HG02571 (cell line): ENCODE data around the gene ERLIN1.
"Not testable (repeated sequence)": the region's sequence is repeated elsewhere in the genome, so short reads cannot be mapped to it uniquely, and the experiment has no call there.

Source experiments
- ATAC-seq: cut with Tn5 transposase; IDR thresholded peaks from one replicate; pipeline ENCODE4 v1.9.1; 2021; ENCODE audit warnings: mild to moderate bottlenecking, moderate library complexity; ENCODE audit not compliant: unreplicated experiment

Gene ERLIN1

GRCh38 chr10:100138921-100139496 lies 46.8 kb downstream of the ERLIN1 start:
- ATAC-seq: no peak

GRCh38 chr10:100135486-100135885 lies 50.3 kb downstream of the ERLIN1 start:
- no peak for ATAC-seq

- ATAC-seq: no peak
Observed at GRCh38 chr10:100133801-100134200, 52.0 kb downstream of the ERLIN1 start.

- no peak for ATAC-seq
Observed at GRCh38 chr10:100132427-100132826, 53.4 kb downstream of the ERLIN1 start.

DNA sequence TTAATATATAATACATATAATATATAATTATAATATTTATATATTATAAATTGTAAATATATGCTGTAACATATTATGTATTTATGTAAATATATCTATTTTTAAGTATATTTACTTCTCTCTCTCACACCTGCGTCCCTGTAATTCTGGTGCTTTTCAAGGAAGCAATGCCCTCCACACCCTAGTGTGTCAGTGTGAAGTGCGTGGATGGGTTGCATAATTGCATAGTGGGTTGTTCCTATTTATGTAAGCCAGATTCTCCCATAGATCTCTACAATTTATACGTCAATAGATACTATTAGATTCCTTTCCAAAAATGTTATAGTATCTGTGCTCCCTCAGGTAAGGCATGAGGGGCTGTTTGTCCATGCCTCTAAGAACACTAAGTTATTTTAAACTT lies 54.3 kb downstream of the ERLIN1 start:
- ATAC-seq: no peak

DNA sequence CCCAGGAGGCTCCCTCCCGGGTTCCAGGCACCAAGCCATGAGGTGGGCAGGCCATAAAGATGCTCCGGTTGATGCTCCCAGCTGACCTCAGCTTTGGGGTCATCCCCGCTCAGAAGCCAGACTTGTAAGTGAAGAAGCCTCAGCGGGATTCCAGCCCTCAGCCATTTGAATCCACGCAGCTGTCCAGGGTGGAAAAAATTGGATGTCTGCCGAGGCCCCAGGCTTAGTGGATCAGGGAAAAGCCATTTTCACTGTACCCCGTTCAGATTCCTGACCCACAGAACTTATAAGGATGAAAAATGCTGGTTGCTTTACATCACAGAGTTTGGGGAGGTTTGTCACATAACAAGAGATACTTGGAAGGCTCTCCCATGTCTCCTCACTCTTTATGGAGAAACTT lies 55.0 kb downstream of the ERLIN1 start:
- no peak for ATAC-seq

DNA sequence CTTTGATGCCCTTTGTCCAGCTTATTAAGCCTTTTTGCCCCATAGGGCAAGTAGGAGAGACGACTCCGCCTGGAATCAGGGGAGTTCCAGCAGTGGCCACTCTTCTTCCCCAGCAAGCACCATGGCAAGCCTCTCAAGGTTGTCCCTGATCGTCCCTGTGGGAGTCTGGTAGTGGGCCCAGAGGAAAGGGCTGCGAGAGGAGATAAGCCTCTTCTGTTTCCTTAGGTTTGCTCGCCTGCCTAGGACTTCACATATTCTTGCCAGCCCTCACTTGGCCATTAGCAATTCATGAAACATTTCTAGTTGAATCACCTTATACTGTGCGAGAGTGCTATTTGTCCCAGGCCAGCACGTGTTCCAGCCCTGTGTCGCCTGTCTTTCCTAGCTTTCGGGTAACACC lies 56.4 kb downstream of the ERLIN1 start:
- ATAC-seq: no peak

DNA sequence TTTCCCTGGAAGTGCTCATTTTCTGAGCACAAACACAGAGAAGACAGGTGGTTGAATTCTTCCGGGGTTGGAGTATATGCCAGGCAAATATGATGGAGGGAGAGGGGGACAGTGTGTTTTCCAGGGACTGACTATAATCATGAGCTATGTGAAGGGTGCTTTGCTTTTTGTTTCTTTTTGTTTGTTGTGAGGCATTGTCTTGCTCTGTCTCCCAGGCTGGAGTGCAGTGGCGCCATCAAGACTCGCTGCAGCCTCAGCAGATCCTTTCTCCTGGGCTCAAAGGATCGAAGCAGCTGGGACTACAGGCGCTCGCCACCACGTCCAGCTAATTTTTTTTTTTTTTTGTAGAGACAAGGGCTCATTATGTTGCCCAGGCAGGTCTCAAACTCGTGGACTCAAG lies 56.9 kb downstream of the ERLIN1 start:
- no peak for ATAC-seq

GRCh38 chr10:100125335-100125734 lies 60.5 kb downstream of the ERLIN1 start:
- ATAC-seq: not testable (repeated sequence)

DNA sequence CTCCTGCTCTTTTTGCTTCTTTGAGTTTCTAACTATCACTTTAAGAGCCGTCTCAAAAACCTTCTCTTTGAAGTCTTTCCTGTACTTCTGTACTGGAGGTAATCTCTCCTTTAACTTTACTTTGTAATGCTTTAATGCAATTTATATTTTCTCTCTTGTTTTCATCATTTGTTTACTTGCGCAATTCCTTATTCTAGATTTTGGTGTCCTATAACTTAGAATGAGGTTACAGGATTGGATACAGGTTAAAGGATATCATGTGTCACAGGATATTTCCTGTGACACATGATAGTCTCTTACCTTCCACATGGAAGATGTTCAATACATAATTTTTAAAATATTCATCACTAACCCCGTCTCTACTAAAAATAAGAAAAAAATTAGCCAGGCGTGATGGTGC lies 61.7 kb downstream of the ERLIN1 start:
- ATAC-seq: no peak

- no peak for ATAC-seq
Observed at GRCh38 chr10:100122780-100123179, 63.0 kb downstream of the ERLIN1 start.

- ATAC-seq: no peak
Observed at GRCh38 chr10:100120550-100120949, 65.3 kb downstream of the ERLIN1 start.

DNA sequence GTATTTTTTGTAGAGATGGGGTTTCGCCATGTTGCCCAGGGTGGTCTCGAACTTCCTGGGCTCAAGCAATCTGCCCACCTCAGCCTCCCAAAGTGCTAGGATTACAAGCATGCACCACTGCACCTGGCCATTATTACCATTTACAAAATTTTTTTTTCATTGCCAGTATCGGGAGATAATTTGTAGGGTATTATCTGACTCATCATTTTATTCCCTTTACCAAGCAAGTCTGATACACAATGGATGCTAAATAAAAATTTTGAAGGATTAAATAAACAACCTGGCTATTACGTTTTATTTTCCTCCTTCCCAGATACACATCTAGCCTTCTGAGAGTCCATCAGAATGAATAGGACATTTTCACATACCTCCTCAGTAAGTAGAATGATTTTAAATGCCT lies 66.1 kb downstream of the ERLIN1 start:
- ATAC-seq: no peak

DNA sequence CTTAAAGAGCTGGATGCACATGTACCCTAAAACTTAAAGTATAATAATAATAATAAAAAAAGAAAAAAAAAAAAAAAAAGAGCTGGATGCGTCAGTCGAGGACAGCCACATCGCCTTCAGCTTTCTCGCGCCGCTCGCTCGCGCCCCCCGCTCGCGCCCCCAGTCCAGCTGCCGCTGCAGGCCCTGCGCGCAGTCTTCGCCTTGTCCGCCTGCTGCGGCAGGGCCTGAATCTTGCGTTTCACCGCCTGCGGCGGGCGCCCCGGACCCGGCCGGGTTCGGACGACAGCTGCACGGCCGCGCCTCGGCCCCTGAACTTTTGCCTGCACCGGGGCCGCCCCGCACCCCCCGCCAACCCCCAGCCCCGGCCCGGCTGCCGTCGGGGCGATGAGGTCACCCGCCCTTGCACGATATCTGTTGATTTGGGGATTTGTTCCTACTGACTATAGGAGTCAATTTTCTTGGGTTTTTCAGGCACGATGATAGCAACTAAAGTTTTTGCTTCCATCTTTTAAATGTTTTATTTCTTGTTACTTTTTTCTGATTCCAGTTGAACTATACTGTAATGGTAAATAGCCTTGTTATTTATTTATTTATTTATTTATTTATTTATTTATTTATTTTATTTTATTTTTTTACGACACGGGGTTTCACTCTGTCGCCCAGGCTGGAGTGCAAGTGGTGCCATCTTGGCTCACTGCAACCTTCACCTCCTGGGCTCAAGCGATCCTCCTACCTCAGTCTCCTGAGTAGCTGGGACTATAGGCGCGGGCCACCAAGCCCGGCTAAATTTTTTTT lies 70.7 kb downstream of the ERLIN1 start:
- ATAC-seq: no peak

DNA sequence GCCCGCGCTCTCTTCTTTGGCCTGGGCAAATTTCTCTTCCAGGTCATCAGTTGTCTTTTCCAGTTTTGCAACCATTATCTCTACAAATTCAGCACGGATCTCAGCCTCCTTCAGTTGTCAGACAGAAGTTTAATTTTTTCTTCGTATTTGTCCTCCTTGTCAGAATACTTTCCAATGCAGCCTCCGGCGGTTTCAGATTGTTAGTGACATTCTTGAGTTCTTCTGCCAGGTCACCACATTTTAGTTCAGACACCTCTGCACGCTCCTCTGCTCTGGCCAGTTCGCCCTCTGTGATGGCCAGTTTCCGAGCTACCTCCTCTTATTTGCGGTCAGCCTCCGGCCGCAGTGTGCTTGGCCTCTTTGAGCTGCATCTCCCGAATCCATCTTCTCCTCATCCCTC lies 71.4 kb downstream of the ERLIN1 start:
- no peak for ATAC-seq

- ATAC-seq: no peak
Observed at GRCh38 chr10:100109670-100110069, 76.2 kb downstream of the ERLIN1 start.

DNA sequence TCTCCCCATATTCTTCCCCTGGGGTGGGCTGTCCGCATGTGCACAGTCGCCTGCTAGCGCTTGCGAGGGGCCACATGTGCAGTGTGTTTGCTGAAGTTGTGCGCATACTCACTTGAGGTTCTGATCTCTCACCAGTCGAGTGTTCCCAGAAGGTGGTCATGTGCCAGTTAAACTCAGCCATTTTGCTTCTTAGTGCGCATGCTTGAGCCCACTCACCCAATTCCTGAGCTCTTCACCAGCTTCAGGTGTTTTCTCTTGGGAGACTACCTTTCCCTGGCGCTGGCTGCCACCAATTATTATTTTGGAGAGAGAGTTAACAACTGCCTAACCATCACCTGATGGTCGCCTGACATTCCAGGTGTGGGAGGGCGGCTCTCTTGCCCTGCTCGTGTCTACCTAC lies 79.0 kb downstream of the ERLIN1 start:
- ATAC-seq: no peak

DNA sequence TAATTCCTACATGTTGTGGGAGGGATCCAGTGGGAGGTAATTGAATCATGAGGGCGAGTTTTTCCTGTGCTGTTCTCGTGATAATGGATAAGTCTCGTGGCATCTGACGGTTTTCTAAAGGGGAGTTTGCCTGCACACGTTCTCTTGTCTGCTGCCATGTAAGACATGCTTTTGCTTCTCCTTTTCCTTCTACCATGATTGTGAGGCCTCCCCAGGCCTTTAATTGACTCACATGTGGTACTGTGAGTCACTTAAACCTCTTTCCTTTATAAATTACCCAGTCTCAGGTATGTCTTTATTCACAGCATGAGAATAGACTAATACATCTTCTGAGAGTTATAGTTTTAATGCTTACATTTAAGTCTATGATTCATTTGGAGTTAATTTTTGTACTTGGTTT lies 81.5 kb downstream of the ERLIN1 start:
- no peak for ATAC-seq

DNA sequence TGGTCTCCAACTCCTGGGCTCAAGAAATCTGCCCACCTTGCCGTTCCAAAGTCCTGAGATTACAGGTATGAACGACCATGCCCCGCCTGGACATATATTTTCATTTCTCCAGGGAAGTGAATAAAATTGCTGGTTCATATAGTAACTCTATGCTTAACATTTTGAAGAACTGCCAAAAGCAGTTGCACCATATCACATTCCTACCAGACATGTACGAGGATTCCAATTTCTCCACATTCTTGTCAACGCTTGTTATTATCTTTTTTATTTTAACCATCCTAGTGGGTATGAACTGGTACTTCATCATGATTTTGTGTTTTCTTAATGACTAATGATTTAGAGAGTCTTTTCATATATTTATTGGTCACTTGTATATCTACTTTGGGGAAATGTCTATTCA lies 82.2 kb downstream of the ERLIN1 start:
- no peak for ATAC-seq

DNA sequence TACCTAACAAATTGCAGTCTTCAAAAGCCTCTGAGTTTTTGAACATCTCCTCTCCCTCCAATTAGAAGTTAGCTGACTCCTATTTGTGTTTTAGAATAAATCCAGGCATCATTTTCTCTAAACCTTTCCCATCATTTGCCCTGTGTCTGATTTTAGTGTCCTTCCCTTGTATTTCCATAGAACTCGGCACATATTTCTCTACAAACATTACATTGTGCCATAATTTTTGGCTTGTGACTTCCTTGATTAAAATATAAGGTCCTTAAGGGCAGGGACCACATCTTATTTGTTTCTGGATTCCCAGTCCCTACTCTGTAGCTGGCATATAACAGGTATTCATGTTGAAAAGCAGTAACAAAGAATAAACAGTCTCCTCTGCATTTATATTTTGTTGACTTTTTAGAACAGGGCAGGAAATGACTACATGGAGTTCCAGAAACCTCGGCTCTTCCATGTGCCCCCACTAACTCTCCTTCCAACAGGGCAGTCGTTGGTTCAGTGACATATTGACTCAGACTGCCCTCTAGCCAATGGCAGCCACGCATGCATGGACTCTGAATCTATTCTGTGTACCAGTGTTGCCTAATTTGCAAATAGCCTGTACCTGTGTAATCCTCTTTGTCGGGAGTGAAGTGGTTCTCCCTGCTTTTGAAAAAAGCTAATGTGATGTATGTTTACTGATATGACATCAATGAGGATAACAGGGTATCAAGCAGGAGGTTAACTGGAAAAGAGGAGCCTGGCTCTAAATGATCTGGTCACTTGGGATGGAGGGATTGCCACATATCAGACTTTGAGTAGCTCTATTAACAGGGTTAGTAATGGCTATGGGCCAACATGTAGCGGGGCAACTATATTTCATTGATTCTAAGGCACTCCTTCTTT lies 84.4 kb downstream of the ERLIN1 start:
- ATAC-seq: no peak

DNA sequence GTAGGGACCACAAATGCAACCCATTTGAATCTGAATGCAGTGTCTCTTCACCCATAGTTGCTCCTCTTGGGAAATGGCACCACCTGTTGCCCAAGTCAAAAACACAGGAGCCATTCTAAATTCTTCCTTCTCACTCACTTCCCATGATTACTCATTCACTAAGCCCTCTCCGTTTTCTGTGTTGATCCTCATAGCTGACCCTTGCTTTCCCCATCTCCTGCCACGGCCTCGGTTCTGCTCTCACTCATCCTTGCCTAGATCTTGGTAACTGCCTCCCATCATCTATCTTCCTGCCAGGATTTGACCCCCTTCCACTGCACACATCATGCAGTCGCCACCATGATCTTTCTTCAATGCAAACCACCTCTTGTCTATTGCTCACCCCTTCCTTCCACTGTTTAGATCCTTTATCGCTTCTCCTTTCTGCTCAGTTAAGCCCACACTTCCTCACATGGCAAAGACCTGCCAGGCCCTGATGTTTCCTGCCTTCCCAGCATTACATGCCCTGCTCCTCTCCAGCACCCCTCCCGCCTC lies 85.1 kb downstream of the ERLIN1 start:
- no peak for ATAC-seq
